K562 (cell line): ENCODE measurements around the gene KCNK1. TPM values are rescaled to one million over a fixed set of nuclear protein-coding genes. Genes with fewer than 3 reads are reported as not detected.

Experiments used
- CCAR2 ChIP-seq: fragments of 200-400 bp; formaldehyde crosslinking; IDR thresholded peaks from 2 replicates; pipeline ENCODE4 v1.6.1; 2017; ENCODE audit warnings: mild to moderate bottlenecking, low read depth, low read length
- CHAMP1 ChIP-seq: fragments of 450-650 bp; IDR thresholded peaks from 2 replicates; pipeline ENCODE4 v1.6.1; 2016; ENCODE audit warnings: mild to moderate bottlenecking
- DMBX1 ChIP-seq: fragments of 250-450 bp; sonication (Bioruptor Pico); IDR thresholded peaks from 2 replicates; pipeline ENCODE4 v1.8.0; 2022; ENCODE audit warnings: inconsistent platforms, mild to moderate bottlenecking, moderate library complexity, borderline replicate concordance
- E4F1 ChIP-seq: fragments of 250-450 bp; sonication (Bioruptor Pico); IDR thresholded peaks from 2 replicates; pipeline ENCODE4 v1.5.0; 2021; ENCODE audit warnings: mild to moderate bottlenecking, borderline replicate concordance
- HDGF ChIP-seq: fragments of 450-650 bp; IDR thresholded peaks from 2 replicates; pipeline ENCODE4 v1.6.1; 2016
- HOMEZ ChIP-seq: fragments of 250-450 bp; sonication (Bioruptor Pico); IDR thresholded peaks from 2 replicates; pipeline ENCODE4 v1.4.0; 2020; ENCODE audit warnings: mild to moderate bottlenecking, moderate library complexity
- IFI16 ChIP-seq: fragments of 250-450 bp; sonication (Bioruptor Pico); IDR thresholded peaks from 2 replicates; pipeline ENCODE4 v2.1.2; 2022; ENCODE audit warnings: mild to moderate bottlenecking, inconsistent platforms
- MEIS2 ChIP-seq: fragments of 450-650 bp; IDR thresholded peaks from 2 replicates; pipeline ENCODE4 v1.6.1; 2014; ENCODE audit warnings: mild to moderate bottlenecking; ENCODE audit not compliant: partially characterized antibody
- RAD51 ChIP-seq: fragments of 450-650 bp; IDR thresholded peaks from 2 replicates; pipeline ENCODE4 v1.7.1; 2016; ENCODE audit warnings: low read depth, mild to moderate bottlenecking, borderline replicate concordance
- SAFB ChIP-seq: fragments of 200-400 bp; formaldehyde crosslinking; IDR thresholded peaks from 2 replicates; pipeline ENCODE4 v1.6.1; 2017; ENCODE audit warnings: low read depth, low read length, borderline replicate concordance
- SRSF1 ChIP-seq: fragments of 200-400 bp; formaldehyde crosslinking; IDR thresholded peaks from 2 replicates; pipeline ENCODE4 v1.6.1; 2017; ENCODE audit warnings: mild to moderate bottlenecking, low read depth, low read length, moderate library complexity
- SRSF7 ChIP-seq: fragments of 200-400 bp; formaldehyde crosslinking; optimal IDR thresholded peaks from 2 replicates; pipeline ENCODE3; 2017; ENCODE audit warnings: mild to moderate bottlenecking, low read depth, low read length
- TARDBP ChIP-seq: fragments of 450-650 bp; IDR thresholded peaks from 2 replicates; pipeline ENCODE4 v1.6.1; 2016
- ZBTB17 ChIP-seq: fragments of 450-650 bp; formaldehyde crosslinking; IDR thresholded peaks from 2 replicates; pipeline ENCODE4 v1.4.0; 2020; ENCODE audit warnings: mild to moderate bottlenecking
- ZBTB26 ChIP-seq: fragments of 450-650 bp; formaldehyde crosslinking; IDR thresholded peaks from 2 replicates; pipeline ENCODE4 v1.4.0; 2022; ENCODE audit warnings: missing genetic modification characterization
- ZBTB34 ChIP-seq: fragments of 250-450 bp; sonication (Bioruptor Pico); IDR thresholded peaks from 2 replicates; pipeline ENCODE4 v1.8.0; 2021; ENCODE audit warnings: mild to moderate bottlenecking, moderate library complexity
- ZNF146 ChIP-seq: IDR thresholded peaks from one replicate; pipeline ENCODE4 v1.6.1; 2018; ENCODE audit warnings: missing compliant biosample characterization; ENCODE audit not compliant: unreplicated experiment
- ZNF511 ChIP-seq: sonication (generic); formaldehyde crosslinking; IDR thresholded peaks from 2 replicates; pipeline ENCODE4 v1.8.0; 2022; ENCODE audit warnings: mild to moderate bottlenecking, missing genetic modification reagents
- ZNF668 ChIP-seq: fragments of 250-450 bp; sonication (Bioruptor Pico); IDR thresholded peaks from 2 replicates; pipeline ENCODE4 v1.8.0; 2022; ENCODE audit warnings: mild to moderate bottlenecking, inconsistent platforms
- ZSCAN29 ChIP-seq: fragments of 450-650 bp; IDR thresholded peaks from 2 replicates; pipeline ENCODE4 v1.6.1; 2017
- polyA plus RNA-seq, 8 experiments: library from polyadenylated mRNA; depleted of rRNA in 4 of 8; stranded (reverse) in 5 of 8; unstranded in 3 of 8; fragments of >200 nt; fragmentation: Nextera tagmentation in 2 of 8; fragmentation: Illumina TruSeq in 1 of 8; extraction: Ambion mirVana in 2 of 8; extraction: Trizol in 1 of 8; gene quantifications; 2 replicates each; pipeline versions ENCODE4 v1.2.1 to v1.2.3, GENCODE V29; 2011 to 2014; ENCODE audit warnings: inconsistent platforms in 1 of 8, missing spikeins in 1 of 8
- total RNA-seq, 7 experiments: library from RNA; depleted of rRNA in 6 of 7; stranded (reverse); fragments of >200 nt in 6 of 7; fragmentation: Illumina TruSeq in 2 of 7; extraction: Trizol in 2 of 7; gene quantifications; 2 replicates each; pipeline versions ENCODE4 v1.2.1 to v1.2.3, GENCODE V29; 2011 to 2021; ENCODE audit warnings: low replicate concordance in 1 of 7

The KCNK1 gene
- total and polyA plus RNA-seq, 9 of the 15 experiments (the other 6 are each of a cell fraction or from before 2014, with no cell fraction given), result 3.1 to 22.7 (median 6.0) TPM

GRCh38 chr1:233638513-233638912, 24.6 kb downstream of the KCNK1 start (continued):
- TF ChIP-seq TARDBP (no peak), RAD51 (no peak), ZSCAN29 (no peak), CCAR2 (no peak), ZNF146 (no peak), CHAMP1 (no peak), SRSF1 (no peak), HOMEZ (CRISPR knock-in tag) (no peak), SAFB (no peak), DMBX1 (CRISPR knock-in tag) (0 out of 2 replicates have a peak, but pooled peaks have one; percentile 58), ZBTB26 (CRISPR knock-in tag) (no peak), HDGF (no peak), MEIS2 (no peak), SRSF7 (no peak), ZNF511 (CRISPR knock-in tag) (no peak), ZNF668 (CRISPR knock-in tag) (no peak), E4F1 (CRISPR knock-in tag) (no peak), IFI16 (no peak), ZBTB34 (CRISPR knock-in tag) (no peak), ZBTB17 (0 out of 2 replicates have a peak, but pooled peaks have one; percentile 19)
